Adrenal gland (tissue), 12 donors: ENCODE results near the gene CKMT2. TPM values are rescaled to one million over a fixed set of nuclear protein-coding genes. Genes with fewer than 3 reads are reported as not detected.

ENCODE experiments used
- DNase-seq, 7 donors: peaks; one replicate each; pipeline ENCODE4 v3.0.0-alpha.2; 2019 to 2020
- H3K27ac ChIP-seq, 5 donors: fragments of 200-600 bp; sonication (generic) in 4 of 5; 1 replicate in 3 of 5; 2 replicates in 2 of 5; pipeline versions ENCODE4 v1.5.1 to v1.8.0; 2016 to 2020; ENCODE audit warnings: mild to moderate bottlenecking in 1 of 5
- H3K27me3 ChIP-seq: fragments of 200-600 bp; 2 replicates; pipeline ENCODE4 v1.8.0; 2021
- H3K36me3 ChIP-seq, 2 donors: fragments of 200-600 bp; replicated peaks in 1 of 2; 1 replicate in 1 of 2; 2 replicates in 1 of 2; pipeline versions ENCODE4 v1.5.1 to v1.8.0; 2018 to 2022
- H3K4me1 ChIP-seq, 2 donors: fragments of 200-600 bp; replicated peaks in 1 of 2; 1 replicate in 1 of 2; 2 replicates in 1 of 2; pipeline versions ENCODE4 v1.5.1 to v1.8.0; 2018 to 2021
- H3K4me3 ChIP-seq, 4 donors: fragments of 200-600 bp; sonication (generic) in 3 of 4; one replicate each; pipeline ENCODE4 v1.5.1; 2016 to 2018
- H3K9me3 ChIP-seq, 3 donors: fragments of 200-600 bp; sonication (generic) in 1 of 3; replicated peaks in 1 of 3; 1 replicate in 2 of 3; 2 replicates in 1 of 3; pipeline versions ENCODE4 v1.5.1 to v1.8.0; 2016 to 2021
- CTCF ChIP-seq, 6 experiments: fragments of 450-650 bp in 4 of 6; fragments of 200-600 bp in 2 of 6; sonication (generic) in 1 of 6; IDR thresholded peaks; 1 replicate in 5 of 6; 2 replicates in 1 of 6; pipeline versions ENCODE4 v1.5.1 to v1.8.0; 2016 to 2021; ENCODE audit warnings: antibody characterized with exemption in 6 of 6, mild to moderate bottlenecking in 2 of 6, moderate library complexity in 1 of 6
- POLR2A ChIP-seq, 2 donors: fragments of 450-650 bp; IDR thresholded peaks; one replicate each; pipeline ENCODE4 v1.6.1; 2017; ENCODE audit warnings: antibody characterized with exemption in 2 of 2, mild to moderate bottlenecking in 2 of 2, moderate library complexity in 1 of 2
- WGBS, 4 donors: extraction: QIAGEN DNeasy Blood & Tissue Kit in 2 of 4; methylation state at CpG; one replicate each; pipeline versions ENCODE4 v1.1.5 to v1.1.7; 2013 to 2017; 5-methylcytosine and 5-hydroxymethylcytosine counted together
- intact Hi-C, 2 donors: fragments of 100-400 bp; cut with DNase I; formaldehyde crosslinking; loops; one replicate each; pipeline versions ENCODE4 v1.14.1 to v1.15.0; 2022 to 2023
- polyA plus RNA-seq, 3 donors: library from polyadenylated mRNA; stranded (reverse); fragments of 200-250 nt in 2 of 3; fragments of 350-450 nt in 1 of 3; fragmentation: Illumina TruSeq in 1 of 3; extraction: RNeasy Lipid Tissue Mini Kit (QIAGEN cat#74804) in 1 of 3; gene quantifications; one replicate each; pipeline ENCODE4 v1.2.3, GENCODE V29; 2013 to 2014
- total RNA-seq, 9 donors: library from RNA; depleted of rRNA in 4 of 9; stranded (reverse); fragments of >200 nt in 4 of 9; fragments of 120-200 nt in 1 of 9; fragmentation: NEBNext Ultra II Directional in 1 of 9; extraction: Animal tissue kit (Norgen Biotek cat#: 25700) in 1 of 9; gene quantifications; one replicate each; pipeline versions ENCODE4 v1.1.0 to v1.2.4, GENCODE V29; 2013 to 2023
- donor health status: healthy with polysubstance abuse.
- donor health status: Bipolar disorder and iron deficiency.
- donor health status: DM: yes; HTN: yes; CAD: no.
- donor health status: DM: no; HTN: no; CAD: no.
- donor health status: DM: no; HTN: no; CAD: no.
- donor health status: DM: yes; HTN: yes; CAD: no.

CKMT2 gene
- total and polyA plus RNA-seq, 12 donors, result 22.5 to 112 (median 49.9) TPM

DNA sequence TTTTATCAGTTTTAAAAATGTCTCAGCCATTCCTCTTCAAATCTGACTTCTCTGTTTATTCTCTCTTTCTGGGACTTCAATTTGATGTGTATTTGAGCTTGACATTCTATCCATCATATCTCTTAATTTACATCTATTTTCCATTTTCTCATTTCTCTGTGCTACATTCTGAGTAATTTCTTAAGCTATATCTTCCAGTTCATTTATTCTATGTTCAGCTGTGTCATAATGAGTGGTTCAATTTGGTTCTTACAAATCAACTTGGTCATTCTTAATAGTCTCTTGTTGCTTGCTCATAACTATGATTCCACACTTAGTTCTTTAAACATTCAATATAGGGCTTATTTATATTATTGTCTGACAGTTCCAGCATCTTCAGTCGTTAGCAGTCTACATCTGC is 16.9 kb downstream of the CKMT2 start:
- intact Hi-C loops, result no loop called here
- H3K36me3 ChIP-seq, result peaks cover 0 to 22% of the 10 kb centered on the region in 2 donors
- TF ChIP-seq POLR2A (IDR thresholded peaks at IDR 0.05) (no peak), CTCF (IDR thresholded peaks at IDR 0.05) (no peak)
- DNase-seq, result no peak
- 94 to 100% (median 99%) methylated on average over 1 of the region's 1 CpG for WGBS, 4 donors
- no peaks in the 10 kb centered on the region for H3K27me3 ChIP-seq
- H3K9me3 ChIP-seq, result no peaks in the 10 kb centered on the region
- H3K4me1 ChIP-seq, result peaks cover 16 to 30% of the 10 kb centered on the region in 2 donors
- no peak overlapping the region for H3K27ac ChIP-seq
- H3K4me3 ChIP-seq, result no peak overlapping the region

- DNase-seq, result no peak
- intact Hi-C loops, result no loop called here
- no peak for TF ChIP-seq POLR2A (IDR thresholded peaks at IDR 0.05)
- WGBS, 4 donors, result 61 to 92% (median 74%) methylated on average over 5 of the region's 5 CpGs
- H3K4me1 ChIP-seq, result peaks cover 8 to 15% of the 10 kb centered on the region in 2 donors
- H3K27ac ChIP-seq, result no peak overlapping the region
- no peaks in the 10 kb centered on the region for H3K9me3 ChIP-seq
- H3K4me3 ChIP-seq, result no peak overlapping the region
- no peaks in the 10 kb centered on the region for H3K27me3 ChIP-seq
- H3K36me3 ChIP-seq, result peaks cover 0 to 24% of the 10 kb centered on the region in 2 donors
Observed at GRCh38 chr5:81251922-81252321, 18.8 kb downstream of the CKMT2 start.

DNA sequence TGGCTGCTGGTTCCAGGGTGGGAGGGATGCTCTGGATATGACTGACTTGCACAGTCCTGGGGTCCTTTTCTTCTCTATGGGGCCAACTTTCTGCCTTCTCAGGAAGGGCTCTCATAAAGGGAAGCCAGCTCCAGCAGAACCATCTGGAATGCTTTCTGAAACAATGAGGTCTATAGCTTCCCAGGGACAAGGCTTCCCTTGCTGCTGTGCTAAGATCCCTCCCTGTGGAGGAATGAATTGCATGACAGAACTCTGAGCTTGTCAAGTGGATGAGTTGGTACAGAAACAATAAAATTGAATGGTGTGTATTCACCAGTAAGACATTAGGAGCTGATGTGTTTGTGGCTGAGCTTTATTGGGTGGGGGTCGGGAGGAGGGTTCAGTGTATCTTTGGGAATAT is 19.8 kb downstream of the CKMT2 start:
- intact Hi-C loops, result no loop called here
- peaks cover 0 to 6% of the 10 kb centered on the region in 2 donors for H3K4me1 ChIP-seq
- DNase-seq, result no peak
- no peak overlapping the region for H3K4me3 ChIP-seq
- H3K27ac ChIP-seq, result no peak overlapping the region
- peaks cover 0 to 24% of the 10 kb centered on the region in 2 donors for H3K36me3 ChIP-seq
- WGBS, 4 donors, result 90 to 100% (median 96%) methylated on average over 1 of the region's 1 CpG
- no peaks in the 10 kb centered on the region for H3K9me3 ChIP-seq
- H3K27me3 ChIP-seq, result no peaks in the 10 kb centered on the region
- TF ChIP-seq POLR2A (IDR thresholded peaks at IDR 0.05) (no peak), CTCF (IDR thresholded peaks at IDR 0.05) (no peak)

- DNase-seq, result no peak
- 75 to 92% (median 88%) methylated on average over 4 of the region's 4 CpGs for WGBS, 4 donors
- Histone ChIP-seq H3K27me3 (no peaks in the 10 kb centered on the region), H3K4me1 (no peaks in the 10 kb centered on the region), H3K9me3 (no peaks in the 10 kb centered on the region), H3K27ac (no peak overlapping the region), H3K4me3 (no peak overlapping the region), H3K36me3 (peaks cover 0 to 34% of the 10 kb centered on the region in 2 donors)
- intact Hi-C loops, result no loop called here
- TF ChIP-seq POLR2A (IDR thresholded peaks at IDR 0.05), result no peak
- no peak for TF ChIP-seq CTCF (IDR thresholded peaks at IDR 0.05)
Observed at GRCh38 chr5:81253875-81254274, 20.8 kb downstream of the CKMT2 start.

- H3K4me3 ChIP-seq, result no peak overlapping the region
- H3K36me3 ChIP-seq, result peaks cover 0 to 46% of the 10 kb centered on the region in 2 donors
- H3K27ac ChIP-seq, result no peak overlapping the region
- TF ChIP-seq CTCF (IDR thresholded peaks at IDR 0.05) (no peak), POLR2A (IDR thresholded peaks at IDR 0.05) (no peak)
- H3K27me3 ChIP-seq, result no peaks in the 10 kb centered on the region
- no peak for DNase-seq
- no peaks in the 10 kb centered on the region for H3K4me1 ChIP-seq
- 84 to 98% (median 96%) methylated on average over 7 to 21 of the region's 21 CpGs for WGBS, 4 donors
- intact Hi-C loops, result no loop called here
- H3K9me3 ChIP-seq, result no peaks in the 10 kb centered on the region
Observed at GRCh38 chr5:81254886-81255559, 21.9 kb downstream of the CKMT2 start.
